Fibroblast of skin of scalp (primary cell): ENCODE measurements around the gene SLC24A3.
"Not testable (repeated sequence)": the region's sequence is repeated elsewhere in the genome, so short reads cannot be mapped to it uniquely, and the experiment has no call there.

Source experiments
- DNase-seq: peaks from one replicate; pipeline ENCODE4 v3.0.0-alpha.2; 2013

Gene SLC24A3

DNA sequence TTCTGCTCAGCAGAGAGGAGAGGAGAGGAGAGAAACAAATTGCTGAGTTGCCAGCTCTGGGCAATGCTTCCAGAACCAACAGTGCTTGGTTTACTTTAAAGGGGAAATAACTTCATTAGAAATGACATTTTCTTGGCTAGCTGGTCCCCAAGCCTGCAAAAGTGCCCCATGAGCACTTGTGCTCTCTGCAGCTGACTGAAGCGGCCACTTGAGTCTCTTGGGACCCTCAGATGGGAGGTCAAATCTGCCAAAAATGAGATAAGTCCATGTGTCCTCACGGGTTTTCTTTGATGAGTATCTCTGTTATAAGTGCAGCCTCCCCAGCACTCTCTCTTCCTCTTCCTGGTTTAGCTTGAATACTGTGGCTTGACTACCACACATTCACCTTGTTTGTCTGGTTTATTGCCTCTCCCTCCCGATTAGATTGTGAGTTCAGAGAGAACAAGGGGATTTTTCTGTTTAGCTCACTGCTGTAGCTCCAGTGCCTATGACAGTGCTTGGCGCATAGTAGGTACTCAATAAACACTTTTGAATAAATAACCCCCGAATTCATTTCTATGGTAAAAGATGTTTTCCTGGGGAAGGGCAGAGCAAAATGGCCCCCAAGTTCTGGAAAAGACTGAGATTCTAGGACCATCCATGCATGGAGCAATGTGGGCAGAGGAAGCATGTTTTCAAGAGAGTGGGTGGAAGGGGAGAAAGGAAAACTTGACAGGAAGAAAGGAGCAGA, 538.6 kb downstream of the SLC24A3 start:
- no peak for DNase-seq

- not testable (repeated sequence) for DNase-seq
Observed at GRCh38 chr20:19754201-19754600, 541.8 kb downstream of the SLC24A3 start.

DNA sequence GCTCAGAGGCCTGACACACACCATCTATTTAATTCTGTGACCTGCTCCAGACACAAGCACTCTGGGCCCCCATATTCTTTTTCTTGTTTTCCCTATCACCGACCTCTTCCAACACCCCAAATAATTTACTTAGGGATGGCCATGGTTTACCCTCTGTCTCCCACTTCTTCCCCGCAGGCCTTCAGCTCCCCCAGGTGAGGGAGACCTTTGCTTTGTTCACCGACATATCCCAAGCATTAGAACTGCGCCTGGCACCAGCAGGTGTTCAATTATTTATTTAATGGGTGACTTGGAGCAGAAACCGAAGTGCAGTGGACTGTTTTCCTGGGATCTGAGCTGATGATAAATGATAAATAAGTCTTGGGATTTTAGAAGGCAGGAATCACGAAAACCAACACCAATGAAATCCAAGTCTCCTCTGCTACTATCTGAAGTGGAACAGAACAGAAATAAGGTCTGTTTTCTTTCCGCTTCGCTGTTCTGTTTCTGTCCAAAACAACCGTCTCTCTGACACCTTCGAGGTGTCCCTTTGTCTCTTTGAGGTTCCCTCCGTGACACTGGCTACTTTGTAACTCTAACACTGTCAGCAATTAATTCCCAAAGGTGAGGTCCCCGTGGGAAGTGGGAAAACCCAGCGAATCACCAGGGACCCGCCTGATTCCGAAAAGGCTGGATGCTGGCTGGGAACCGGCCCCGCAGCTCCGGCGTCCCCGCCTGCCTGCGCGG, 544.5 kb downstream of the SLC24A3 start:
- no peak for DNase-seq

DNA sequence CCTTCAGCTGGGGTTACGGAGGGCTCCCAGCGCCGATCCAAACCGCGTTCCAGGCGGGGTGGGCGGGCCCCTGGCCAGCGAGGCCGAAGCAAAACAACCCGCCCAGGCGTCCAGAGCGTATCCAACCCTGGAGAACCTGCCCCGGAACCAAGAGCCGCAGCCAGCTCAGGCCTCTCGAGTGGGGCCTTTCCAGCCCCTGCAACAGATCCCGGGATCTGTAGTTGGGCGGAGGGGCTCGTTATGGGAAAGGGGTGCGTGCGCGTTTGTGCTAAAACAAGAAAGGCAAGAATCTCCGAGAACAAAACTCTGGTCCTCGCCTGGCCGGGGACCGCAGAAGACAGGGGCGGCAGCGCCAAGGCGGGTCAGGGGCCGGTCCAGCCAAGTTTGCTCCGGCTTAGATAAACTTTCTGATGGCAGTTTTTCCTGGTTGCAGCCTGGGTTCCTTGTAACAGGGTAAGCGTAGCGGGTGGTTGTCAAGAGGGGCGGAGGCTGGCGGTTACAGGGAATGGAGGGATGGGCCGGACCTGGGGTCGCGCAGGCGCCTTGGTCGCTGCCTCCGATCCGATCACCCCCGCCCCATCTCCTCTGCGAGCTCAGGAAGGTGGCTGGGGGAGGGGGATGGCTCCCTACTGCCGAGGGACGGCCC, 545.2 kb downstream of the SLC24A3 start:
- peak; percentile 89 for DNase-seq

- DNase-seq: no peak
Observed at GRCh38 chr20:19758133-19758500, 545.7 kb downstream of the SLC24A3 start, which contains the start of gene RIN2. RIN2 (plus strand) TSS chr20:19758258; CDS start chr20:19889602, 131,344 bp downstream.

- peak; percentile 76 for DNase-seq
Observed at GRCh38 chr20:19758501-19759331, 546.3 kb downstream of the SLC24A3 start.

DNA sequence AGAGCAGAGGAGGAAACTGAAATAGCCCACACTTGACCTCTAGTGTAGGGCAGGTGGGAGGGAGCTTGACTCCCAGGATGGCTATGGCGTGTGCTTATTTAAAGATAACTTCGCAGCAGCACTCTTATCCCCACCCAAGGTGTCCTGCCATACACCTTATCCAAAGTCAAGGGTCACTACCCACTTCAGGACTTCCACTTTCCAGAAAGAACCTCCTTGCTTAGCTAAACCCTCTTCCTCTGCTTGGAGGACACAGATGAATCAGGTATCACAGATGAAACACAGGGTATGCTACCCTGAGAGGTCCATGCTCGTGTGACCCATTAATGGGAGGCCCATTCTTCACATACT, 547.9 kb downstream of the SLC24A3 start:
- DNase-seq: no peak

DNA sequence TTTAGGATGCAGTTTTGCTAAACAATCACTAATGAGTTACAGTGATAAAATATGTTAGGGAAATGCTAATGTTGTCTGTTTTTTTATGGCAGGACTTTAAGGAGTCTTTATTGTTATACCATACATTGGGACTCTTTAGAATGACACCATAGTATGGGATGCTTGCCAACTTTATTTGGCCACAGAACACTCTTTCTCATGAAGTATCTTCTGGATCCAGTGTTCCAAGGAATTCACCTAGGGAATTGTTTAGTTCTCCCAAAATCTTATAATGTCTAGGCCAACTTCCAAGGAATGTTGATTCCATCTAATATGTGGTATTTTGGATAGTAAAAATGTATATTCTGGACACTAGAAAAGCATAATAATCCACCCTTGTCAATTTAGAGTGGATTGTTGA, 548.9 kb downstream of the SLC24A3 start:
- peak; percentile 54 for DNase-seq

DNA sequence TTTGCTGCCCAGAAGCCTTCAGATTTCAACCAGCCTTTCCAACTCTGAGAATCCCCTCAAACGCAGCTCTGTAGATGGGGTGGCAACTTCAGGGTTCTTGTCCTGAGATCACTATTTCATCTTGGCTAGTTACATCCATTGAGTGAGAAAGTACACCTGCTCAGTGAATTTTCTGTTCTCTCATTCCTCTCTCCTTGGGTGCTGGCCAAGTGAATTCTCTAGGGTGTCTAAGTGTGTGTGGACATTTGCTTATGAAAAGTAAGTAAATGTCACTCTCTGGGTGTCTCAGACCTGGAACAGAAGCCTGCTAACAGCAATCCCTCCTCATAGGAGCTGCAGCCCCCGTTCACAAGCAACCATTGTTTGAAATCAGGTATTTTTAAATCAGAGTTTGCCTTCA, 549.4 kb downstream of the SLC24A3 start:
- DNase-seq: no peak

- no peak for DNase-seq
Observed at GRCh38 chr20:19764207-19764606, 551.8 kb downstream of the SLC24A3 start.

- DNase-seq: no peak
Observed at GRCh38 chr20:19765266-19765665, 552.8 kb downstream of the SLC24A3 start.

- DNase-seq: no peak
Observed at GRCh38 chr20:19765913-19766312, 553.5 kb downstream of the SLC24A3 start.

DNA sequence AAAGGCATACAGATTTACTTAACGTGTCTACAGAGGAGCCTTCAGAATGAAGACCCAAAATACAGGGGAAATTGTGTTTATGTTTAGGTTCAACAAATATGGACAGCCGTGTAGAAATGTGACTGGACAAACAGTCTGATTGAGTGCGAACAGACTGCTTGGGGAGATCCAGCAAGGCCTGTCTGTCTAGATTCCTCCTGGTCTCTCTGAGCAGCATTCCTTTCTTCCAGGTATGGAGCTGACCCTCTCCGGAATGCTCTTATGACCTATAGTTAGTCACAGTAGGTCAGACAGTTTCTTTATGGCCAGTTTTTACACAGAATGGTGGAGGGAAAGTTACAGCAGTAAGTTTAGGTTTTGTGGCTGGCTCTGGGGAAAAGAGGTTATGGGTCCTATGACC, 554.6 kb downstream of the SLC24A3 start:
- DNase-seq: no peak

DNA sequence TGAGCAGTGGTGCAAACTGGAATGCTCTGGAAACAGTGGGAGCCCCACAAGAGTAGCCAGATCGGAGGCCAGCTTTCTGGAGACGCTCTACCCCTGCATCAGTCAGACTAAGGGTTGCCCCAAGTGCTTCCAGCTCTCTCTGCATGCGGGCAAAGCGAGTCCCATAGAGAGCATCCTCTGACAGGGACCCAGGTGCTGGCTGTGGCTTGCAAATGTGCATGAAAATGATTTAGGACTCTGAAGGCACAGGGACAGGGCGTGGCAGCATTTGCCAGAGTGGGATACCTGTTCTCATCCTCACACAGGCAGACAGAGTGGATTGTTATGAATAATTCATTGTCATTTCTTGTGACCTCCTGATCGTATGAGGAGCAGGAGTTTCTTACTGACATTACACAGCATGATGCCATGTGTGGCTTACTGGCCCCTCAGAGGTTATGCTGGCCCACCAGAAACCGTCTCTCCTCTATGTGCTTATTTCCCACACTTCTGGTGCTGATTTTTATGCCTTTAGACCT, 555.9 kb downstream of the SLC24A3 start:
- DNase-seq: no peak

- DNase-seq: no peak
Observed at GRCh38 chr20:19769507-19769906, 557.1 kb downstream of the SLC24A3 start.

GRCh38 chr20:19770375-19770774, 557.9 kb downstream of the SLC24A3 start:
- DNase-seq: no peak

- DNase-seq: no peak
Observed at GRCh38 chr20:19771031-19771430, 558.6 kb downstream of the SLC24A3 start.
